NB4 (cell line): ENCODE results near the gene CCDC40.

Source experiments
- DNase-seq: peaks from one replicate; pipeline ENCODE4 v3.0.0; 2010; ENCODE audit warnings: low read depth
- H3K4me3 ChIP-seq: one replicate; pipeline ENCODE4 v1.5.1; 2011; ENCODE audit warnings: mild to moderate bottlenecking, low read depth, low read length, moderate library complexity
- CTCF ChIP-seq: IDR thresholded peaks from one replicate; pipeline ENCODE4 v1.5.1; 2012; ENCODE audit warnings: low read depth, low read length
- MAX ChIP-seq: IDR thresholded peaks from 2 replicates; pipeline ENCODE4 v1.6.1; 2011; ENCODE audit warnings: low read depth, low read length
- MYC ChIP-seq: IDR thresholded peaks from 2 replicates; pipeline ENCODE4 v1.6.1; 2011; ENCODE audit warnings: low read depth, low read length
- POLR2A ChIP-seq: IDR thresholded peaks from 2 replicates; pipeline ENCODE4 v1.6.1; 2011; ENCODE audit warnings: mild to moderate bottlenecking; ENCODE audit not compliant: insufficient read length; ENCODE audit errors: extremely low read depth

The CCDC40 gene

GRCh38 chr17:80009391-80010282 lies 26.8 kb upstream of the CCDC40 start:
- no peak for TF ChIP-seq POLR2A
- TF ChIP-seq MYC = no peak
- TF ChIP-seq CTCF = no peak
- no peak for TF ChIP-seq MAX
- DNase-seq = no peak
- no peak overlapping the region for H3K4me3 ChIP-seq

- TF ChIP-seq POLR2A (no peak), MAX (no peak), MYC (no peak), CTCF (no peak)
- no peak for DNase-seq
- H3K4me3 ChIP-seq = no peak overlapping the region
Observed at GRCh38 chr17:80010283-80010858, 26.1 kb upstream of the CCDC40 start.

DNA sequence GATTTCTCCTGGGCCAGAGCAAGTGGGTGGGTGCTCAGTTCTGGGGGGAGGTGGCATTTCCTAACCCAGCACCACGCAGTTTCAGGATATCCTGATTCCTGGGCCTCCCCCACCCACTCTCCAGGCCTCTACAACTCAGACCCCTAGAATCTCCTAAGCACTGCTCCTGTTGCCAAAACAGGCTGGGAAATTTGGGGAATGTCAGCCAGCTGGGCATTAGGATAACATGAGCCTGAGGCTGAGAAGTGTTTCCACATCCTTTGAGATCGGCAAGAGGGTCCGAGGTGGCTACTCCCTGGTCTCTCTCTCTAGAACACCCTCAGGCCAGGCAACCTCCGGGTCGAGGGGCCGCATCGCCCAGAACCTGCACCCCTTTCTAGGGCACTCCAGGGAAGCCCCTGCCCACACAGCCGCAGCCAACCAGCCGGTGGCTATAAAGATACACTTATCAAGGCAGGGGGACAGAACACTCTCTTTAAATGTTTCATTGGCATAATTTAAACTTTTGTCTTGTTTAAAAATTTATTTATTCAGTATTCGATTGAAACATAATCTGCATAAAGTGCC lies 24.4 kb upstream of the CCDC40 start:
- DNase-seq = no peak
- H3K4me3 ChIP-seq = no peak overlapping the region
- TF ChIP-seq POLR2A (no peak), MYC (no peak), CTCF (no peak)

GRCh38 chr17:80012765-80013741 lies 23.4 kb upstream of the CCDC40 start:
- TF ChIP-seq CTCF (no peak), MAX (no peak), MYC (no peak)
- H3K4me3 ChIP-seq = no peak overlapping the region
- DNase-seq = no peak

GRCh38 chr17:80017226-80018010 lies 19.0 kb upstream of the CCDC40 start:
- no peak overlapping the region for H3K4me3 ChIP-seq
- TF ChIP-seq POLR2A = no peak
- TF ChIP-seq MYC = no peak
- TF ChIP-seq CTCF = no peak
- TF ChIP-seq MAX = no peak
- DNase-seq = no peak
